Iris pigment epithelial cell (primary cell): ENCODE measurements around the gene LONRF2.

ENCODE experiments used
- DNase-seq: peaks from one replicate; pipeline ENCODE4 v3.0.0-alpha.2; 2011; ENCODE audit warnings: low read depth

LONRF2 gene

DNA sequence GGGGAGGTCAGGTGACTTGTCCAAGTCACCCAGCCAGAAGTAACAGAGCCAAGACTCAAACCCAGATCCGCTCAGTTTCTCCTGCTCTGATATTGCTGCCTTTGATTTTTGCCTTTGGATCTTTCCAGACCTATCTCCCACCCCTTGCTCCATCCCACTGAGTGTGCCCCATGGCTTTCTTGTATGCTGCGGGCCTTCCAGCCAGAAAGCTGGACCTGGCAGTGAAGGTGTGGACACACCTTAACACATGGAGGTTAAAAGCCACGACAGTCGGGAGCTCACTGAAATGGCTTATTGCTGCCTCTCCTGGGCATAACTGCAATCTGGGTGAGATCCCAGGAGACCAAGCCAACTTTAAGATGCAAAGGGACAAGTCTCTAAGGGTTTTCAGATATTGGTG, 86.7 kb downstream of the LONRF2 start:
- no peak for DNase-seq

DNA sequence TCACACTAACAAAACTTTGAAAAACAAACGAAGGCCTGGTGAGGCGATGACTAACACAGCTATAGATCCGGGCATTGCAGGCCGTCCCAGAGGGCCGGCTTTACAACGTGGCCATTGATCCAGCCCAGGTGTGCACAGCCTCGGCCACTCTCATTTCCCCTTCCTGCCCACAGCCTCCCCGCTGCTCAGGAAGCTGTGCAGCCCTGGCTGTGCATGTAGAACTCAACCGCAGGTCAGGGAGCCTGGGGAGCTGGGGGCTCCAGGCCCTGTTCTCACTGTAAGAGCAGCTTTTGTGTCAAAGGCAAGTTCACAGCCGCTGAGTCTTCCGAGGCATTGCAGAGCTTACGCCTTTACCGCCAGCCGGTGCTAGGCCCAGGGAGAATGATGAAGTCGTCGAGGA, 87.2 kb downstream of the LONRF2 start:
- peak; percentile 31 for DNase-seq

DNA sequence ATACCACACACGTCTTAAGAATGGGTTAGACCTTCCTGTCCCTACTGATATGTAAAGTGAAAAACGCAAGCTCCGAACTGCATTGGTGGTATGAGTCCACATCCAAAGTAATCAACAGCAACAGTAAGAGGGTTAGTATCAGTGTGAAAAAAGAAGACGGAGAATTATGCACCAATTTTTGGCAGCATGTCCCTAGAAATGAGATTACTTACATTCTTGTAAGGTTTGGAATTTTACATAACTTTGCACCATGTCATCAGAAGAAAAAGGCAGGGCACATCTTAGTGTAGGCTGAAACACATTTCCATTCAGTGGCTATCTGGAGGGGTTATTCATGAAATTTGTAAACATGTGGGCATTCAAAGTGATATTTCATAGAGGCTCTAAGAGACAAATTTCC, 88.2 kb downstream of the LONRF2 start:
- DNase-seq = peak; percentile 52

DNA sequence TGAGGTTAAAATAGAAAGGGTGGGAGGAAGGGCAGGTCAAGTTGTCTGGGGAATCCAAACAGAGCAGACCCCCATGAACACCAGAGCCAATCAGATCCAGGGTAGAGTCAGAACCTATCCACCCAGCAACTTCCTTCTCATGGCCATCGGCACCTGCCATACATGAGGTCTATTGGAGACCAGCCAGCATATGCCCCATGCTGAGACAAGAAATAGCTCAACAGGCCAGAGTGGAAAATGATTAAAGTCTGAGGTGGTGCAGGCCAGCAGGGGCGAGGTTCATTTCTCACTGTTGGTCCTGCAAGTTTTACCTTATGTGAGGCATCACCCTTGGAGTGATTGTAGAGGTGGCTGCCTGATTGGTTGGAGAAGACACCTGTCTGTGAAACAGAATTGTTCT, 89.2 kb downstream of the LONRF2 start:
- DNase-seq = no peak

DNA sequence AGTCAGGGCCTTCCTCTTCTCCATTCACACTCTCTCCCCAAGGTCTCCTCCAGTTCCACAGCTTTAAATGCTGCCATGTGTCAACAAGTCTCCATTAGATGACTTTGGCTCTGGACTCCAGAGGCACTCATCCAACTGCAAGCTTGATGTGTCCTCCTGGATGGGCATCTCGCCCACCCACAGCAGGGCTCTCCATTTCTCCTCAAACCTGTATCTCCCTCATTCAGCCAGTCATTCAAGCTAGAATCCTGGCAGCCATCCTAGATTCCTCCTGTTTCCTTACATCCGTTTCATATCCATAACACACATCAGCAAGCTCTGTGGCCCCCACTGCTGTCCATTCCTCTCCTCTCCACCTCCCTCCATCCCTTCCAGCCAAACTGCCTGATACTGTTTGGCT, 91.5 kb downstream of the LONRF2 start:
- DNase-seq = peak; percentile 16

DNA sequence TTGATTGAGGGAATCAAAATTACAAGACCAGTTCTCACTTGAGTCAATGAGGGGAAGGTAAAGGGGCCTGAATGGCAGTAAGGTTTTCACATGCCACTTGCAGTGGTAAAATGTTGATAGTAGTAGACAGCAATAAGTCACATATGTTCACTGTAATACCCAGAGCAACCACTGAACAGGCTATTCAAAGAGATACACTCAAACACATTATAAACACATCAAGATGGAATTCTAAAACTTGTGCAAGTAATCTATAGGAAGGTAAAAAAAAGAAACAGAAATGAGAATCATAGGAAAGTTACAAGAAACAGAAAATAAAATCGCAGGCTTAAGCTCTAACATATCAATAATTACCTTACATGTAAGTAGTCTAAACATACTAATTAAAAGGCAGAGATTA, 93.3 kb downstream of the LONRF2 start:
- no peak for DNase-seq

GRCh38 chr2:100228415-100228814, 93.9 kb downstream of the LONRF2 start:
- no peak for DNase-seq

- DNase-seq = no peak
Measured at GRCh38 chr2:100224988-100225710, 97.2 kb downstream of the LONRF2 start.

DNA sequence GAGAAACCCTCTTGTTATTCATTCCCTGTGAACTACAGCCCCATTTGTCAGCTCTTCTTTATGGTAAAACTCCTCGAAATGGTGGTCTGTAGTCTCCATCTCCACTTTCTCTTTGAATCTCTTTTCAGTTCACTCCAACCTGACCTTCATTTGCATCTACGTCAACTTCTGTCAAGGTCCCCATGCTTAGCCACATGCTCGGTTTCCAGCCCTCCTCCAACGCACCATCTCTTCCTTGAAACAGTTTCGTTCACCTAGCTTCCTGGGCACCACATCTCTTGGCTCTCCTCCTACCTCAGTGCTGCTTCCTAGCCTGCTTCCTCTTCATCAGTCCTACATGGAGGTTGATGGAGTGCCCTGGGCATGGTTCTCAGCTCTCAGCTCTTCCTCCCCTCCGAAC, 98.8 kb downstream of the LONRF2 start:
- no peak for DNase-seq
